K562 (cell line): Measurements from ENCODE around the gene NPNT. TPM values are rescaled to one million over a fixed set of nuclear protein-coding genes. Genes with fewer than 3 reads are reported as not detected.
A peak's percentile ranks its signal among the peaks of the same experiment; 100 is the strongest.

Source experiments
- BDP1 ChIP-seq: IDR thresholded peaks from 3 replicates; pipeline ENCODE4 v1.6.1; 2011; ENCODE audit not compliant: insufficient read length, insufficient read depth
- CBFA2T2 ChIP-seq: fragments of 450-650 bp; conservative IDR thresholded peaks from 2 replicates; pipeline ENCODE4 v1.6.1; 2017; ENCODE audit warnings: mild to moderate bottlenecking
- CEBPG ChIP-seq, 3 experiments: fragments of 200-800 bp in 1 of 3; sonication (Bioruptor generic) in 1 of 3; sonication (generic) in 1 of 3; formaldehyde crosslinking in 1 of 3; IDR thresholded peaks in 2 of 3; conservative IDR thresholded peaks in 1 of 3; 2 replicates each; pipeline versions ENCODE4 v1.6.1 to v1.8.0; 2016 to 2022; ENCODE audit warnings: missing compliant biosample characterization in 2 of 3, missing genetic modification characterization in 2 of 3, mild to moderate bottlenecking in 1 of 3, missing genetic modification reagents in 1 of 3
- CGGBP1 ChIP-seq: fragments of 250-450 bp; sonication (Bioruptor Pico); IDR thresholded peaks from 2 replicates; pipeline ENCODE4 v1.9.0; 2021; ENCODE audit warnings: mild to moderate bottlenecking
- DMBX1 ChIP-seq: fragments of 250-450 bp; sonication (Bioruptor Pico); IDR thresholded peaks from 2 replicates; pipeline ENCODE4 v1.8.0; 2022; ENCODE audit warnings: inconsistent platforms, mild to moderate bottlenecking, moderate library complexity, borderline replicate concordance
- EZH2 ChIP-seq: IDR thresholded peaks from 2 replicates; pipeline ENCODE4 v1.6.1; 2012; ENCODE audit warnings: low read depth, mild to moderate bottlenecking, inconsistent platforms, low read length, borderline replicate concordance
- HEY1 ChIP-seq: fragments of 250-450 bp; sonication (Bioruptor Pico); IDR thresholded peaks from 2 replicates; pipeline ENCODE4 v1.5.0; 2020; ENCODE audit warnings: mild to moderate bottlenecking, moderate library complexity, borderline replicate concordance
- HNRNPL ChIP-seq: fragments of 200-400 bp; formaldehyde crosslinking; IDR thresholded peaks from 2 replicates; pipeline ENCODE4 v1.6.1; 2017; ENCODE audit warnings: low read depth, mild to moderate bottlenecking, low read length
- ILF3 ChIP-seq: fragments of 450-650 bp; IDR thresholded peaks from 2 replicates; pipeline ENCODE4 v1.6.1; 2018; ENCODE audit warnings: antibody characterized with exemption, mild to moderate bottlenecking, moderate library complexity, borderline replicate concordance
- IRF9 ChIP-seq: fragments of 450-650 bp; IDR thresholded peaks from 2 replicates; pipeline ENCODE4 v1.6.1; 2016; ENCODE audit warnings: missing biosample characterization, missing genetic modification characterization
- MLLT1 ChIP-seq, 2 experiments: fragments of 450-650 bp; IDR thresholded peaks; 2 replicates each; pipeline ENCODE4 v1.6.1; 2016
- MXI1 ChIP-seq: IDR thresholded peaks from 2 replicates; pipeline ENCODE4 v1.6.1; 2011; ENCODE audit warnings: low read depth, mild to moderate bottlenecking, improper control_type of control experiment, low read length
- NUFIP1 ChIP-seq: fragments of 450-650 bp; IDR thresholded peaks from 2 replicates; pipeline ENCODE4 v1.6.1; 2018; ENCODE audit not compliant: partially characterized antibody
- PKNOX1 ChIP-seq: fragments of 450-650 bp; IDR thresholded peaks from 2 replicates; pipeline ENCODE4 v1.6.1; 2016
- POLR2AphosphoS2 ChIP-seq: IDR thresholded peaks from 2 replicates; pipeline ENCODE4 v1.6.1; 2012; ENCODE audit warnings: low read length, improper control_type of control experiment
- PREB ChIP-seq: sonication (generic); formaldehyde crosslinking; IDR thresholded peaks from 2 replicates; pipeline ENCODE4 v1.8.1; 2023; ENCODE audit warnings: mild to moderate bottlenecking, missing genetic modification reagents
- RBFOX2 ChIP-seq: fragments of 200-400 bp; formaldehyde crosslinking; IDR thresholded peaks from 2 replicates; pipeline ENCODE4 v1.6.1; 2017; ENCODE audit warnings: low read depth, mild to moderate bottlenecking, low read length, moderate library complexity
- SIX5 ChIP-seq, 2 experiments: IDR thresholded peaks; 2 replicates each; pipeline ENCODE4 v1.6.1; 2011; ENCODE audit warnings: low read length in 2 of 2, borderline replicate concordance in 1 of 2, low read depth in 1 of 2, mild to moderate bottlenecking in 1 of 2, moderate library complexity in 1 of 2; ENCODE audit not compliant: insufficient read depth in 1 of 2
- SRF ChIP-seq, 2 experiments: fragments of 250-450, 450-650 bp in 1 of 2; sonication (Bioruptor Pico) in 1 of 2; sonication (generic) in 1 of 2; formaldehyde crosslinking; IDR thresholded peaks; 2 replicates each; pipeline versions ENCODE4 v1.5.0 to v1.5.1; 2020 to 2022; ENCODE audit warnings: mild to moderate bottlenecking in 1 of 2, missing genetic modification reagents in 1 of 2
- SUPT5H ChIP-seq: fragments of 450-650 bp; IDR thresholded peaks from 2 replicates; pipeline ENCODE4 v1.6.1; 2016
- TCF3 ChIP-seq: sonication (generic); formaldehyde crosslinking; IDR thresholded peaks from 2 replicates; pipeline ENCODE4 v1.4.0; 2020; ENCODE audit warnings: mild to moderate bottlenecking, missing genetic modification reagents
- TRIM24 ChIP-seq, 2 experiments: fragments of 450-650 bp; IDR thresholded peaks; 2 replicates each; pipeline ENCODE4 v1.6.1; 2016
- ZNF57 ChIP-seq: fragments of 450-650 bp; formaldehyde crosslinking; IDR thresholded peaks from 2 replicates; pipeline ENCODE4 v1.4.0; 2020; ENCODE audit warnings: mild to moderate bottlenecking, moderate library complexity
- polyA plus RNA-seq, 8 experiments: library from polyadenylated mRNA; depleted of rRNA in 4 of 8; stranded (reverse) in 5 of 8; unstranded in 3 of 8; fragments of >200 nt; fragmentation: Nextera tagmentation in 2 of 8; fragmentation: Illumina TruSeq in 1 of 8; extraction: Ambion mirVana in 2 of 8; extraction: Trizol in 1 of 8; gene quantifications; 2 replicates each; pipeline versions ENCODE4 v1.2.1 to v1.2.3, GENCODE V29; 2011 to 2014; ENCODE audit warnings: inconsistent platforms in 1 of 8, missing spikeins in 1 of 8
- total RNA-seq, 7 experiments: library from RNA; depleted of rRNA in 6 of 7; stranded (reverse); fragments of >200 nt in 6 of 7; fragmentation: Illumina TruSeq in 2 of 7; extraction: Trizol in 2 of 7; gene quantifications; 2 replicates each; pipeline versions ENCODE4 v1.2.1 to v1.2.3, GENCODE V29; 2011 to 2021; ENCODE audit warnings: low replicate concordance in 1 of 7

Gene NPNT
- total and polyA plus RNA-seq, 9 of the 15 experiments (the other 6 are each of a cell fraction or from before 2014, with no cell fraction given), result 0.22 TPM; not detected in 8

- TF ChIP-seq IRF9 (no peak), ZNF57 (CRISPR knock-in tag) (no peak), PREB (CRISPR knock-in tag) (no peak), DMBX1 (CRISPR knock-in tag) (no peak), TRIM24 (IDR thresholded peaks at IDR 0.05) (peak; percentile 24 to 55; a peak in 2 of 4 replicates), CGGBP1 (CRISPR knock-in tag) (no peak), PKNOX1 (peak; percentile 32; the same call in 1 of the 2 replicates), EZH2 (no peak), TCF3 (CRISPR knock-in tag) (peak; percentile 90), CEBPG (CRISPR knock-in tag; IDR thresholded peaks at IDR 0.05) (no peak), CEBPG (tag; conservative IDR thresholded peaks at IDR 0.05 in 1 of 2, IDR thresholded peaks at IDR 0.05 in 1 of 2) (no peak), POLR2AphosphoS2 (no peak), MXI1 (no peak), HNRNPL (no peak), CBFA2T2 (peak; percentile 84), SUPT5H (no peak), ILF3 (no peak), RBFOX2 (no peak), SRF (CRISPR knock-in tag; IDR thresholded peaks at IDR 0.05) (no peak), BDP1 (no peak), SIX5 (IDR thresholded peaks at IDR 0.05; ENCODE audit: borderline replicate concordance in 1 of 2, insufficient read depth in 1 of 2, low read depth in 1 of 2, low read length in 2 of 2) (no peak), HEY1 (no peak), NUFIP1 (no peak), MLLT1 (IDR thresholded peaks at IDR 0.05) (no peak)
These were observed 68.5 kb downstream of the NPNT start (continued) for GRCh38 chr4:105963461-105964400.
